Stimulated activated CD8-positive, alpha-beta memory T cell treated with anti-CD3 and anti-CD28 coated beads, Interleukin-15, amount 100 ng/mL, for 1 hour (primary cell): Measurements from ENCODE around the gene OR4D10.
"Not testable (repeated sequence)": the region's sequence is repeated elsewhere in the genome, so short reads cannot be mapped to it uniquely, and the experiment has no call there.

Source experiments
- DNase-seq: peaks from one replicate; pipeline ENCODE4 v3.0.0-alpha.2; 2020; ENCODE audit warnings: low read depth

Gene OR4D10

DNA sequence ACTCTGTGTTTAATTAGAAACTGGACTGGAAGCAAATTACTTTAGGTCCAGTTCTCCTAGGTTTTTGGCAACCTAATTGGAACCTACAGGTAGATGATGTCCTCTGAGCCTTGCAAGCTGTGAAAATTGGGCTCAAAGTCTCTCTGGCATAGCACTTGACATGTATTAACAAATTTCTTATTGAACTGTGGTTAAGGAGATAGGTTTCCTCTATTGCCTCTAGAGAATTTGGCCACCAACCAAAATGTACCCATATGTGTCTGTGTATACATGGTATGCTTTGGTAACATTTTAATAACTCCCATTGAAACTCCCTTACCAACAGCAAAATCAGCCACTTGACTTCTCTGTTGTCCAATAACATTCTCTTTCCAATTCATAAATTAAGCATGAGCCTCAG lies at the start of gene OR4D10:
OR4D10 (plus strand) TSS at position 301 of the 400 bp plus-strand sequence. CDS start 4,115 bp downstream, outside the sequence.
- DNase-seq = no peak

DNA sequence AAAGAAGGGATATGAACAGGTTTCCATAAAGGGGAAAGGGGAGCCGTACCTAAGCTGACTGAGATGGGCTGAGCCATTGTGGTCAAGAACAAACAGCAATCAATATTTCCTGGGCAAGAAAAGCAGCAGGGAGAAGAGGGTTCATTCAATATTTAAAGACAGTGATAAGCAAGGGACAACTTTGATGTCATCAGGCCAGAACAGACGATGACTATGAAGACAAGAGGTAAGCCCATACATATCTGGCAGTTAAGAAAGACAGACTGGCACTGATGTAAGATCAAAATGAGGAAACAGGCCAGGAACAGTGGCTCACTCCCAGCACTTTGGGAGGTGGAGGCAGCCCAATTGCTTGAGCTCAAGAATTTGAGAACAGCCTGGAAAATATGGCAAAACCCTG lies 49.3 kb upstream of the OR4D10 start:
- DNase-seq = no peak

DNA sequence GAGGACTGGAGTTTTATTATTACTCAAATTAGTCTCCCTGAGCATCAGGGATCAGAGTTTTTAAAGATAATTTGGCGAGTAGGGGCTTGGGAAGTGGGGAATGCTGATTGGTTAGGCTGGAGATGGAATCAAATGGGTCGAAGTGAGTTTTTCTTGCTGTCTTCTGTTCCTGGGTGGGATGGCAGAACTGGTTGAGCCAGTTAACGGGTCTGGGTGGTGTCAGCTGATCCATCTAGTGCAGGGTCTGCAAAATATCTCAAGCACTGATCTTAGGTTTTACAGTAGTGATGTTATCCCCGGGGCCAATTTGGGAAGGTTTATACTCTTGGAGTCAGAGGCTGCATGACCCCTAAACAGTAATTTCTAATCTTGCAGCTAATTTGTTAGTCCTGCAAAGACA lies 48.0 kb upstream of the OR4D10 start:
- DNase-seq = no peak

DNA sequence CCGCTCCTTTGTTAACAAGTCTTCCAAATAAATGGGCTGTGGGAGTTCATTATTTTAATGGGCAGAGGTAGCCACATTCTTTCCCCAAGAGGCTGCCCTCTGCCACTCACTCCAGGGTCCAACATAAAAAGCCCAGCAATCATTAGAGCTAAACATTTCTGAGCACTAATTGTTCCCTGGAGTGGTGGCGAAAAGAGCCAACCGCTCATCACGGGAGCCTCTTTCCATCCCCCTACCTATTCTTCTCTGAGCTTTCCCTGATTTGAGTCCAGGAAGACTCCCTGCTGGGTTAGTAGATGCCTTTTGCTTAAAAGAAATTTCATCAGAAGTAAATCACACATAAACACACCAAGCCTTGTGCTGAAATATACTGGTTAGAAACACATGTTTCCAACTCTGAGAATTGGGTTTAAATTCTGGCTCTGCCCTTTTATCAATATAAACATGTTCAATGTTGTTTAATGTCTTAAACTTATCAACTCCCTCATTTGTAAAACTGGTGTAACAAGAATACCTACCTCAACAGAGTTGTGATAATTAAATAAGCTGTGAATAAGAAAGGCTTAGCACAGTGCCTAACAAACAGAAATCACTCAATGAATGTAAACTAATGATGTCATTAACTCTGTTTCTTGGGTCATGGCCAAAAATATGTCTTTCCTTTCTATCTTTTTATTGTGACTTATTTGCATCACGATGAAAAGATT lies 46.6 kb upstream of the OR4D10 start, which contains the start of gene OR5A2:
OR5A2 (minus strand) TSS at position 53 of the 707 bp plus-strand sequence. CDS start 3,460 bp downstream, outside the sequence.
- DNase-seq = no peak

DNA sequence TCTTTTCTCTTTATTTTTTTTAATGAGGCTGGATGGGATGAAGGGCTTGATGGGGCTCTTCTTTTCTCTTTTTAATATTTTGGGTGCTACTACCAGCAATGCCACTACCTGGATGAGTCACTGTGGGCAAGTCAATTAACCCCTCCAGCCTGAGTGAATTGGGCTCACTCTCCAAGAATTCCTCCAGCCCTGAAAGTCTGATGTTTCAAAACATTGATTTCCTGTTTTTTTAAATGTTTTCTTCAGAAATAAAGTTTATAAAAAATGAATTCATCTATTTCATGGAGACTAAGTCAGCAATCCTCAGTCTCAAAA lies 46.1 kb upstream of the OR4D10 start:
- no peak for DNase-seq

DNA sequence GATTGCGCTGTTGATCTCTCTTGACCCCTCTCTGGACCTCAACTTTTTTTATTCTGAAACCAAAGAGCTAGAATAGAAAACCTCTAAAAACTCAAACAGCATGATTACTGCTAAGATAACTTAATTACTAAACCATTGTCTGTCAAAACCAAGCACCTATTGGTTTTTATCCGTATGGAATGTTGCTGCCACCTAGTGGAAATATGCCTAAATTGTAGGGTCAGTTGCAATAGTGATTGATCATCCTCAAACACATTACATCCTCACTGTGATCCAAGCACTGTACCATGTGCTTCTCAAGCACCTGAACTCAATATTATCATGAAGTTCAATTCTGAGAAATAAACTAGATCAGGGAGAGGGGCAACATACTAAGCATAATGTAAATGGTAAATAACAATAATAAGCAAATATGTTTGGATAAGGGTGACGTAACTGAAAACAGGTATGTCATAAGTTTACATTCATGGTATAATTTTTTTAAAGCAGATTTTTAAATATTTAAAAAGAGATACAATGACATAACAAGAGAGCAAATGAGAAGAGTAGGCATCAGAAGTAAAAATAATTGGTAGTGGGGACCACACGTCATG lies 43.1 kb upstream of the OR4D10 start:
- no peak for DNase-seq

DNA sequence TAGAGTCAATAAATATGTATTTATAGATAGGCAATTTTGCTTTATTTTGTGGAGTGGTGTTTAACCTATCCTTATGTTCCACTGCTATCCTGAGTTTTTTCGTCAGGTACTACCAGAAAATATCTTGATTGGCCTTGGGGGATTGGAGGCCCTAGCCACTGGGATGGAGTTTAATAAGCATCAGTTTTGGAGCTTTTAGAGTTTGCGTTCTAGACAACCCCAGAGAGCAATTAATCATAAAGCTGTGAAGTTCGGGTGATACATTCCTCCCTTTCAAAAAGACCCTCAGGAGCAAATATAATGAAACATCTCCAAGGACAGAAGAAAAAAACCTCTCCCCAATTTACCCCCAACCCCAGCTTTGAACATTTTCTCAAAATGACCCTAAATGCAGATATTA lies 36.9 kb upstream of the OR4D10 start, which contains the start of gene OR5A1:
OR5A1 (plus strand) TSS at position 301 of the 400 bp plus-strand sequence. CDS start 6,700 bp downstream, outside the sequence.
- DNase-seq = no peak

DNA sequence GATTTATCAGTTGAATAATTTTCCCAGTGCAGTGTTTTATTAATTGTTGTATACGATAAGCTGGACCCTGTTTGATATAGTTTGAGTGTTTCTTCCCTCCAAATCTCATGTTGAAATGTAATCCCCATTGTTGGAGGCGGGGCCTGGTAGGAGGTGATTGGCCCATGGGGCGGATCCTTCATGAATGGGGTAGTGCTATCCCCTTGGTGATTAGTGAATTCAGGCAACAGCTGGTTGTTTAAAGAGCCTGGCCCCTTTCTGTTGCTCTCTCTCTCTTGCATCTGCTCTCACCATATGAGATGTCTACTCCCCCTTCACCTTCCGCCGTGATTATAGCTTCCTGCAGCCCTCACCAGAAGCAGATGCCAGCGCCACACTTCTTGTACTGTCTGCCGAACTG lies 35.3 kb upstream of the OR4D10 start:
- no peak for DNase-seq

DNA sequence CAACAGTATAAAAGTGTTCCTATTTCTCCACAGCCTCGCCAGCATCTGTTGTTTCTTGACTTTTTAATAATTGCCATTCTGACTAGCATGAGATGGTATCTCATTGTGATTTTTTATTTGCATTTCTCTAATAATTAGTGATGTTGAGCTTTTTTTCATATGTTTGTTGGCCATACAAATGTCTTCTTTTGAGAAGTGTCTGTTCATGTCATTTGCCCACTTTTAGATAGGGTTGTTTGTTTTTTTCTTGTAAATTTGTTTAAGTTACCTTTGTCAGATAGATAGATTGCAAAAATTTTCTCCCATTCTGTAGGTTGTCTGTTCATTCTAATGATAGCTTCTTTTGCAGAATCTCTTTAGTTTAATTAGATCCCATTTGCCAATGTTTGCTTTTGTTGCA lies 27.5 kb upstream of the OR4D10 start:
- DNase-seq = not testable (repeated sequence)

DNA sequence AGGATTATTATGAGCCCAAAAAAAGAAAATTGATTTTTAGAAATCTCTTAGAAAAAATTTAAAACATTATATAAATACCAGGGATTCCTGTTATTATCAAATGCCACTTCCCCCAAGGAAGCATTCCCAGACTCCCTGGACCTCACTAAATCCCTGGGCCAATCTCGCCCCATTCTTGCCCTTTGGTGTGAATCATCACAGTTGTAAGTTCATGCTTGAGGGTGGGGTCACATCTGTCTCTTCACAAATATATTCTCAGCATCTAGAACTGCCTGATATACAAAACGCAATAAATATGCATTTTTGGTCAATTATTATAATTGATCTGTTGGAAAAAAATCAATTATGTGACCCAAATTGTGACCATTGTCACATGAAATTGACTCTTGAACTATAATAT lies 24.6 kb upstream of the OR4D10 start:
- no peak for DNase-seq

DNA sequence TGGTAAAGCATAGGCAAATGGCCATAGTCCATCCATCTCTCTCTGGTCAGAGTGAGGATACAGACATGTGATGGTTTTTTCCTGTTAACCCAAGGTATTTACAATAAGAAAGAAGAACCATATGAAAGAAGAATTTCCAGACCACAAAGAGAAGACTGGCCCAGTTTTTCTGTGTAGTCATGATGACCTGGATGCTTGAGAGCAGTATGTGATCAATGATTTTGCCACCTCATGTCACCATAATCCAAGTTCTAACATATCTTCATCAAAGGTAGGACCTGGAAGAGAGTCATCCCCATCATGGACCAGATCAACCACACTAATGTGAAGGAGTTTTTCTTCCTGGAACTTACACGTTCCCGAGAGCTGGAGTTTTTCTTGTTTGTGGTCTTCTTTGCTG lies 16.5 kb upstream of the OR4D10 start, which contains the start of gene OR4D6:
OR4D6 (plus strand) TSS at position 301 of the 400 bp plus-strand sequence; CDS start at position 301, 0 bp downstream.
- no peak for DNase-seq

DNA sequence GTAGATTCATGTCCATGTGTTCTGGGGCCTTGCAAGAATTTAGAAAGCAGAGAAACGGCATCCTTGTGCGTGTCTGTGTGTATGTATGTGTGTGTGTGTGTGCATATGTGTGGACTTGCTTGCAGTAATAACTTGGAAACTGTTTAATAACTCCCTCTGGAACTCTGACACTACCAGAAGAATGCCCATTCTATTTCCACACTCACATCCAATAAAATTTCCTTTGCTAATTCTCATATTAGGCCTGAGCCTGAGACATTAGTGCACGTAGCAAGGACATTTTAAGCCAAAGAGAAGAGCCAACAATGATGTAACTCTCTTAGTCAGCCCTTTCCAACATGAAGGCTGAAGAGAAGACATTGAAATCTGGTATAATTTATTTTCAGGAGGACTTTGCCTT lies 13.2 kb upstream of the OR4D10 start:
- no peak for DNase-seq

DNA sequence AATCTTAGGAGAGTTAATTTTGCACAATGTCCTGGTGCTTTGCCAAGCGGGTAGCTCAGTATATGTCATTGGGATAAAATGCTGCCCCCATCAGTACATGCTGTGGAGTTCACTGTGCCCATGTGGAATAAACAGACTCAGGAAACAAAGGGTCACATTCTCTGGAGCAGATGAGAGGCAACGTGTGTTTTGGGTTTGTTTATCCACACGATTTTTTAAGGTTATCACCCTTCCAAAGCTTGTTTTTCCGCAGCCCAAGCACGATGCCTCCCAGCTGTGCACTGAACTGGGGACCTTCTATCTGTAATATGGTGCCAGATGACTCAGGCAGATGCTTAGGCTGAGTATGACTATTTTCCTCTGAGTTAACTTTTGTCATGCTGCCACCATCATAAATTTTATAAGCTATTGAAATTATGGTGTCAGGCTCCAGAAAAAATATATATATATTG lies 9.9 kb upstream of the OR4D10 start:
- no peak for DNase-seq

DNA sequence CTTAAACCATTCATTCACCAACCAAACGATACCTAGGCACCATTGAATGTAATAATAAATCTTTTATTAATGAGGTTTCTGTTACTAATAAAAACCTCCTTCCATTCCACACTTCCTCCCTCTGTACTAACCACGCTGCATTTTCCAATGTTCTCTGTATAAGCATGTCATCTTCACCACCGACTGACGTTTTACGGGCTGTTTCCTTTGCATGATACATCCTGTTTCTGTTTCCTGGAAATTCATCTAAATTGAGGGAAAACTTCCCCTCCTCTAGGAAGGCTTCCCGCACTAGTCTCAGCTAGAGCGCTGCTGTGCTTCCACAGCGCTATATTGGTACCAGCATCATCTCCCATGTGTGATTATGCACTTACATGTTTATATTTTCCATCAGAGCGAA lies 2.1 kb downstream of the OR4D10 start:
- no peak for DNase-seq

DNA sequence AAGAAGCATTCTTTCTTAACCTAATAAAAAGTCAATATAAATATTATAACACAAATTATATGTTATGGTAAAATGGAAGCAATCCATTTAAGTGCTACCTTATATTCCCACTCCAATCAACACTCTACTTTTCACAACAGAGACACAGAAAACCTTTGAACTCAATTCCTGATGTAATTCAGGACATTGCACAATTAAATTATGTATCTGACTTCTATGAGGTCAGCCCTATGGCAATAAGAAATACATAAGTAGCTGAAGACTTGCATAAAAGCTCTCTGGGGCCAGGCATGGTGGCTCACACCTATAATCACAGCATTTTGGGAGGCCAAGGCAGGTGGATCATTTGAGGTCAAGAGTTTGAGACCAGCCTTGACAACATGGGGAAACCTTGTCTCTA lies 6.8 kb downstream of the OR4D10 start:
- no peak for DNase-seq

DNA sequence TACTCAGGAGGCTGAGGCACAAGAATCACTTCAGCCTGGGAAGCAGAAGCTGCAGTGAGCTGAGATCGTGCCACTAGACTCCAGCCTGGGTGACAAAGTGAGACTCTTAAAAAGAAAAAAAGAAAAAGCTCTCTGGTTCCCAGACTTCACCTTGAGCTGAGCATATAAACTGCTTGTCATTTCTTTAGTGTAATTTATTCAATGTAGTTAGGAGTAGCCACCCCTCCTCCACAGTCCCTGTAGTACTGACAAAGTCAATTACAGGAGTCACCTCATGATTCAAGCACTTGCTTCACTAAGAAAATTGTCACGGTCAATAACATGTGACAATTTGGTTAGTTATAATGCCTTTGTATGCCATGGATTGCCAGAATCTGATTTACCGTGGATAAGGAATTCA lies 7.2 kb downstream of the OR4D10 start:
- no peak for DNase-seq

DNA sequence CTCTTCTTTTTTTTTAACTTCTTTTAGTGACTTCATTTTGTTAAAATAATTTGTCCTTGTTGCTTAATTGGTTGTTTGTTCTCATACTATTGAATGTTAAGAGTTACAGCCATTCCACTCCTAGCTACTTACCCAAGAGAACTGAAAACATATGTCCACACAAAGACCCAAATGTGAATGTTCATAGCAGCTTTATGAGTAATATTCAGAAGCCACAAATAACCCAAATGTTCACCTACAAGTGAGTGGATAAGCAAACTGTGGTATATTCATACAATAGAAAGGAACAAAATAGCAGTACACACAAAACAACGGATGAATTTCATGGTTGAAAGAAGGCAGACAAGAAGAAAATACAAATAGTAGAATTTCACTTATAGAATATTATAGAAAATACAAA lies 28.8 kb downstream of the OR4D10 start:
- DNase-seq = no peak

DNA sequence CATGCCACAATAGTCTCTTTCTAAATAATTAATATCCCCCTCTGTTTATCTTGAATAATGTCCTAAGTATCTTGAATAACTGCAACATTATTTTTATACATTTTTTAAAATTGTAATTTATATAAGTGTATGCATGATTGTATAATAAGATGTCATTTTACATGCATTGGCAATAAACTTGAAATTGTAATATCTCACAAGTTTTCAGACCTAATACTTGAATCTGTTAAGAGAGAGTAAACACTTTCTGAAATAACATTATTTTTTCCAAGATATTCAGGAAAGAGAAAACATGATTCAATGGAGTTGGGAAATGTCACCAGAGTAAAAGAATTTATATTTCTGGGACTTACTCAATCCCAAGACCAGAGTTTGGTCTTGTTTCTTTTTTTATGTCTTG lies 30.2 kb downstream of the OR4D10 start, which contains the start of gene OR4D11:
OR4D11 (plus strand) TSS at position 301 of the 400 bp plus-strand sequence; CDS start at position 301, 0 bp downstream.
- no peak for DNase-seq

DNA sequence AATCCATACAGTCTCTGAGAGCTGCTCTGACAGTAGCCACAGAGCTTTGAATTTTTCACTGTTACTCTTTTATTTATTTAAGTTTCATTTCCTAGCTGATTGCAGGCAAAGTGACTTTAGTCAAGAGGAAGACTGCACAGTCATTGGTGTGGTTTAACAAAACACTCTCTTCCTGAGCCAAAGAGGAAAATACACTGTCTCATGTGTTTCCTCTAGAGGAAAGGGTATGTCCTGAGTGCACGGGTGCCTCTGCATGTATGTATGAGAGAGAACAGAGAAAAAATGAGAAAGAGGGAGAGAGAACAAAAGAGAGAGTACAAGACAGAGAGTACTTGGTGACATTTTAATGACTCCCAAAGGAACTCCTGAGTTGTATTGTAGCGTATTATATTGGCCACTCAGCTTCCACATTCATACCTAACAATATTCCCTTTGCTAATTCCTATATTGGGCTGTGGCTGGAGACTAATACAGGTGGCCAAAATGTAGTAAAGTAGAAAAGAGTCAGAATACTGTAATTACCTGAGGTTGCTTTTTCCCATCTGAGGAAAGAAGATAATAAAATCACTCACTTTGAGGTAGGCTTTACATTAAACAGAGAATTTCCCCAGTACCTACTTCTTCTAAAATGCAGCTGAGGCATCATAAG lies 38.0 kb downstream of the OR4D10 start, which contains the start of gene OR4D9:
OR4D9 (plus strand) TSS at position 599 of the 649 bp plus-strand sequence. CDS start 3,374 bp downstream, outside the sequence.
- no peak for DNase-seq

DNA sequence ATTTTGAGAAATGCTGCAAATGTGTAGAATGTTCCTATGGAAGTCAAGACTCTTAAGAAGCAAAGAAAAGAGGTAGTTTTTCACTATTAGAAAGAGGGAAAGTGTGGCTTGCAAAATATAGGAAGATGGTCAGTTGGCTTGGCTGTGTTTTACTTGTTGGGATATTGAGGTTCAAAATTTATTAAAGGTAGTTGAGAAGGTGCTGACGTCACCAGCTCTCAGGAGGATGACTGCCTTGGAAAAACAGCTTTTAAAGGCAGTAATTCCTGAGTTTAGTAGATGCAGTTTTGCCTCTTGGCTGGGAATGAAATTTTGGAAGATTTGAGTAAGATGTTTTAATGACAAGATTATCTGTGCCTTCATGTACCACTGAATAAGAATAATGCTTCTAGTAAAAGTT lies 38.6 kb downstream of the OR4D10 start:
- DNase-seq = no peak

DNA sequence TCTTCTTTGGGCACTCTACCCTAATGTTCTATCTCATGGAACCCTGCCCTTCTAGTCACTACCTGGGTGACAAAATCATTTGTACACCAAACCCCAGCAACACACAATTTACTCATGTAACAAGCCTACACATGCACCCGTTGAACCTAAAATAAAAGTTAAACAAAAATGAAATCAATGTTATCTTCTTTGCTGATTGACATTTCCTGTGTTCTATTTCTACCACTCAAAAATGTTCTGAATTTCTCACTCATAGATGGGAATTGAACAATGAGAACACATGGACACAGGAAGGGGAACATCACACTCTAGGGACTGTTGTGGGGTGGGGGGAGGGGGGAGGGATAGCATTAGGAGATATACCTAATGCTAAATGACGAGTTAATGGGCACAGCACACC lies 47.0 kb downstream of the OR4D10 start:
- not testable (repeated sequence) for DNase-seq

DNA sequence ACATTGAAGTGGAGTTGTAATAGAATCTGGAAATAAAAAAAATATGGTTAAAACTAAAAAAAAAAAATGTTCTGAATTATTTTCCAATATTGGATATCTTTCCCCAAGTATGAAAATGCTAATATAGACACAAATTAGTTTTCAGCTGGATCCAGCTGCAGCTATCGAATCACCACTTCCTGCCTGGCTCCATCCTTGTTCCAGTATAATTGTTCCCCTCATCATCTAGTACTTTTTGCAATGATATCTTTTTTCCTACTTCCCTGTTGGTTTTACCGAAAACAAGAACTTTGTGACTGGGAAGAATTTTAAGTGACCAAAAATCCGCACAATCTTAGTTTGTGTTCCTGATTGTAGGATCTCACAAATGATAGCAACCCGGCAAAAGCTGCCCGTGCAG lies 47.6 kb downstream of the OR4D10 start:
- DNase-seq = no peak

DNA sequence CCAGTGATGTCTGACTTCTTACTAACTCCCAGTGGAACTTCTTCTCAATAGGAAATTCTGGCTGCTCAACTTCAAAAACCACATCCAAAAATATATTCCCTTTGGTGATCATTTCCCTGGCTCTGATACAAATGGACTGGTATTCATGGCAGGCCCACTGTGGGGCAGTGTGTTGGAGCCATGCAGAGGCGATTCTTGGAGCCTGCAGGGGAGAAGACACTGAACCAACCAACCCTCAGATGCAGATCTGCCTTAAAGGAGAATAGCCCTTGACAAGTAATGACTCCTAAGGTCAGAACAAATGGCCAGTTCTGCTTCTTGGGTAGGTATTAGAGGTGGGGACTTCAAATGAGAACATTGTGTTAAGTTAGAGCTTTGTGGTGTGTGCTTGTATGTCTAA lies 50.4 kb downstream of the OR4D10 start:
- DNase-seq = no peak
